NCI-H1436 treated with DMSO at 0.1 percent for 48 hours (cell line): Measurements from ENCODE around the gene SHROOM1.
A peak's percentile ranks its signal among the peaks of the same experiment; 100 is the strongest.
"Not testable (repeated sequence)": the region's sequence is repeated elsewhere in the genome, so short reads cannot be mapped to it uniquely, and the experiment has no call there.

ENCODE experiments used
- DNase-seq: peaks from one replicate; lab custom pipeline; 2025; lab: John Stamatoyannopoulos, UW

The SHROOM1 gene

GRCh38 chr5:132830436-132831094, at the start of gene SHROOM1:
Gene SHROOM1, minus strand, starts transcription at chr5:132830647. Its CDS starts 4,507 bp downstream, at chr5:132826140.
- DNase-seq = no peak

- DNase-seq = no peak
Measured at GRCh38 chr5:132877938-132878337, 47.5 kb upstream of the SHROOM1 start.

GRCh38 chr5:132877466-132877865, 47.0 kb upstream of the SHROOM1 start:
- no peak for DNase-seq

GRCh38 chr5:132876020-132876759, 45.7 kb upstream of the SHROOM1 start:
- no peak for DNase-seq

GRCh38 chr5:132873930-132874271, 43.5 kb upstream of the SHROOM1 start:
- DNase-seq = no peak

- no peak for DNase-seq
Measured at GRCh38 chr5:132873119-132873929, 42.9 kb upstream of the SHROOM1 start, which contains the start of gene LEAP2. Gene LEAP2, plus strand, starts transcription at chr5:132873668. Its CDS starts 27 bp downstream, at chr5:132873695.

GRCh38 chr5:132872788-132873118, 42.3 kb upstream of the SHROOM1 start:
- DNase-seq = no peak

- no peak for DNase-seq
Measured at GRCh38 chr5:132871459-132872284, 41.2 kb upstream of the SHROOM1 start.

- DNase-seq = no peak
Measured at GRCh38 chr5:132870801-132871200, 40.4 kb upstream of the SHROOM1 start.

GRCh38 chr5:132868754-132869153, 38.3 kb upstream of the SHROOM1 start:
- DNase-seq = no peak

GRCh38 chr5:132867046-132867451, 36.6 kb upstream of the SHROOM1 start:
- DNase-seq = no peak

GRCh38 chr5:132866342-132867045, 36.0 kb upstream of the SHROOM1 start, which contains the start of the genes GDF9 and UQCRQ:
Gene GDF9, minus strand, starts transcription at chr5:132866469. Its CDS starts 1,936 bp downstream, at chr5:132864533.
Gene UQCRQ, plus strand, starts transcription at chr5:132866642. Its CDS starts 240 bp downstream, at chr5:132866882.
- DNase-seq = peak; percentile 94

GRCh38 chr5:132865668-132866341, 35.4 kb upstream of the SHROOM1 start:
- DNase-seq = no peak

- no peak for DNase-seq
Measured at GRCh38 chr5:132860742-132861141, 30.3 kb upstream of the SHROOM1 start.

GRCh38 chr5:132859889-132860437, 29.5 kb upstream of the SHROOM1 start:
- no peak for DNase-seq

- no peak for DNase-seq
Measured at GRCh38 chr5:132856011-132856410, 25.6 kb upstream of the SHROOM1 start.

- not testable (repeated sequence) for DNase-seq
Measured at GRCh38 chr5:132854992-132855391, 24.5 kb upstream of the SHROOM1 start.

- no peak for DNase-seq
Measured at GRCh38 chr5:132854301-132854700, 23.9 kb upstream of the SHROOM1 start.

GRCh38 chr5:132853790-132854189, 23.3 kb upstream of the SHROOM1 start:
- no peak for DNase-seq

GRCh38 chr5:132853323-132853722, 22.9 kb upstream of the SHROOM1 start:
- DNase-seq = no peak
